Measurements from ENCODE around the gene PSMD13.

DNA sequence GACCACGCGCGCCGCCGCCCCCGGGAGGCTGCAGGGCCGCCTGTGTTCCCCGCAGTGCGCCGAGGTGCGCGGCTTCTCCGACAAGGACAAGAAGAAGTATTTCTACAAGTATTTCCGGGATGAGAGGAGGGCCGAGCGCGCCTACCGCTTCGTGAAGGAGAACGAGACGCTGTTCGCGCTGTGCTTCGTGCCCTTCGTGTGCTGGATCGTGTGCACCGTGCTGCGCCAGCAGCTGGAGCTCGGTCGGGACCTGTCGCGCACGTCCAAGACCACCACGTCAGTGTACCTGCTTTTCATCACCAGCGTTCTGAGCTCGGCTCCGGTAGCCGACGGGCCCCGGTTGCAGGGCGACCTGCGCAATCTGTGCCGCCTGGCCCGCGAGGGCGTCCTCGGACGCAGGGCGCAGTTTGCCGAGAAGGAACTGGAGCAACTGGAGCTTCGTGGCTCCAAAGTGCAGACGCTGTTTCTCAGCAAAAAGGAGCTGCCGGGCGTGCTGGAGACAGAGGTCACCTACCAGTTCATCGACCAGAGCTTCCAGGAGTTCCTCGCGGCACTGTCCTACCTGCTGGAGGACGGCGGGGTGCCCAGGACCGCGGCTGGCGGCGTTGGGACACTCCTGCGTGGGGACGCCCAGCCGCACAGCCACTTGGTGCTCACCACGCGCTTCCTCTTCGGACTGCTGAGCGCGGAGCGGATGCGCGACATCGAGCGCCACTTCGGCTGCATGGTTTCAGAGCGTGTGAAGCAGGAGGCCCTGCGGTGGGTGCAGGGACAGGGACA lies 44.1 kb downstream of the PSMD13 start:
- TF ChIP-seq CTCF (IDR thresholded peaks at IDR 0.05) (no peak), ZFX (IDR thresholded peaks at IDR 0.05; ENCODE audit: borderline replicate concordance) (no peak)
